Kidney (tissue), 14 donors: ENCODE measurements around the gene RGS6. TPM values are rescaled to one million over a fixed set of nuclear protein-coding genes. Genes with fewer than 3 reads are reported as not detected.

Experiments
- DNase-seq, 5 donors: peaks; one replicate each; pipeline ENCODE4 v3.0.0-alpha.2; 2013 to 2020
- FAIRE-seq: peaks from 2 replicates; lab custom pipeline; 2012; peaks lifted over from hg19 to GRCh38; lab: Jason Lieb, UNC
- H3K27ac ChIP-seq, 2 donors: one replicate each; pipeline ENCODE4 v1.7.0; 2013; ENCODE audit warnings: low read depth in 2 of 2, low read length in 2 of 2, inconsistent platforms in 1 of 2
- H3K27me3 ChIP-seq: one replicate; pipeline ENCODE4 v1.7.1; 2013; ENCODE audit warnings: low read length, inconsistent platforms; ENCODE audit not compliant: control insufficient read depth, insufficient read depth
- H3K36me3 ChIP-seq, 3 donors: one replicate each; pipeline versions ENCODE4 v1.7.0 to v1.7.1; 2013; ENCODE audit warnings: low read length in 3 of 3, control low read depth in 1 of 3, inconsistent platforms in 1 of 3; ENCODE audit not compliant: insufficient read depth in 3 of 3, control insufficient read depth in 2 of 3
- H3K4me1 ChIP-seq, 3 donors: one replicate each; pipeline versions ENCODE4 v1.7.0 to v1.7.1; 2013; ENCODE audit warnings: low read length in 3 of 3, inconsistent platforms in 1 of 3, low read depth in 1 of 3; ENCODE audit not compliant: control insufficient read depth in 2 of 3, insufficient read depth in 2 of 3
- H3K4me3 ChIP-seq, 3 donors: one replicate each; pipeline versions ENCODE4 v1.7.0 to v1.8.1; 2013; ENCODE audit warnings: low read length in 3 of 3, control low read depth in 1 of 3, inconsistent platforms in 1 of 3
- H3K9ac ChIP-seq, 3 donors: one replicate each; pipeline versions ENCODE4 v1.7.0 to v1.7.1; 2013; ENCODE audit warnings: low read length in 3 of 3, control low read depth in 1 of 3, inconsistent platforms in 1 of 3
- H3K9me3 ChIP-seq, 3 donors: one replicate each; pipeline versions ENCODE4 v1.7.0 to v1.7.1; 2013; ENCODE audit warnings: low read length in 3 of 3, control low read depth in 1 of 3, inconsistent platforms in 1 of 3; ENCODE audit not compliant: control insufficient read depth in 2 of 3, insufficient read depth in 1 of 3
- intact Hi-C: fragments of 100-400 bp; cut with DNase I; formaldehyde crosslinking; loops from one replicate; pipeline ENCODE4 v1.11.1; 2022
- polyA plus RNA-seq: library from polyadenylated mRNA; stranded (reverse); fragments of 350-450 nt; fragmentation: Illumina TruSeq; extraction: RNeasy Lipid Tissue Mini Kit (QIAGEN cat#74804); gene quantifications from one replicate; pipeline ENCODE4 v1.2.3, GENCODE V29; 2014; ENCODE audit warnings: low read depth, low replicate concordance; ENCODE audit not compliant: insufficient read depth
- total RNA-seq: library from RNA; stranded (reverse); fragmentation: NEBNext Ultra II Directional; extraction: Animal tissue kit (Norgen Biotek cat#: 25700); gene quantifications from one replicate; pipeline ENCODE4 v1.2.1, GENCODE V29; 2021
- TF ChIP-seq, protein P1 (sequence below): IDR thresholded peaks from 3 replicates; pipeline ENCODE4 v1.5.1; 2012; ENCODE audit warnings: mild to moderate bottlenecking, moderate library complexity, borderline replicate concordance; ENCODE audit not compliant: insufficient read depth; ENCODE audit errors: extremely low read depth
- donor health status: control.
- donor health status: control.
- donor health status: control.
- donor health status: control.
- donor health status: control.
- donor health status: DM: yes; HTN: yes; CAD: no.
- donor health status: Normal renal cell carcinoma (clear cell type).

RGS6 gene
- total and polyA plus RNA-seq, 2 donors from 2014 or later, result 1.1 to 1.4 TPM

- TF ChIP-seq, protein P1, sequence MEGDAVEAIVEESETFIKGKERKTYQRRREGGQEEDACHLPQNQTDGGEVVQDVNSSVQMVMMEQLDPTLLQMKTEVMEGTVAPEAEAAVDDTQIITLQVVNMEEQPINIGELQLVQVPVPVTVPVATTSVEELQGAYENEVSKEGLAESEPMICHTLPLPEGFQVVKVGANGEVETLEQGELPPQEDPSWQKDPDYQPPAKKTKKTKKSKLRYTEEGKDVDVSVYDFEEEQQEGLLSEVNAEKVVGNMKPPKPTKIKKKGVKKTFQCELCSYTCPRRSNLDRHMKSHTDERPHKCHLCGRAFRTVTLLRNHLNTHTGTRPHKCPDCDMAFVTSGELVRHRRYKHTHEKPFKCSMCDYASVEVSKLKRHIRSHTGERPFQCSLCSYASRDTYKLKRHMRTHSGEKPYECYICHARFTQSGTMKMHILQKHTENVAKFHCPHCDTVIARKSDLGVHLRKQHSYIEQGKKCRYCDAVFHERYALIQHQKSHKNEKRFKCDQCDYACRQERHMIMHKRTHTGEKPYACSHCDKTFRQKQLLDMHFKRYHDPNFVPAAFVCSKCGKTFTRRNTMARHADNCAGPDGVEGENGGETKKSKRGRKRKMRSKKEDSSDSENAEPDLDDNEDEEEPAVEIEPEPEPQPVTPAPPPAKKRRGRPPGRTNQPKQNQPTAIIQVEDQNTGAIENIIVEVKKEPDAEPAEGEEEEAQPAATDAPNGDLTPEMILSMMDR, result no peak
- H3K4me3 ChIP-seq, result no peak overlapping the region
- FAIRE-seq (no peak), DNase-seq (peak in 3 of 5 donors; percentile 9 to 16 (median 10))
- H3K4me1 ChIP-seq, result no peaks in the 10 kb centered on the region
- H3K27ac ChIP-seq, result no peak overlapping the region
- H3K9me3 ChIP-seq, result no peaks in the 10 kb centered on the region
- intact Hi-C loops, result no loop called here
- no peak overlapping the region for H3K9ac ChIP-seq
- no peaks in the 10 kb centered on the region for H3K27me3 ChIP-seq
- H3K36me3 ChIP-seq, result no peaks in the 10 kb centered on the region
Measured at GRCh38 chr14:72154645-72155378, 222.6 kb downstream of the RGS6 start.

GRCh38 chr14:72155379-72155993 lies 223.3 kb downstream of the RGS6 start:
- H3K4me1 ChIP-seq, result no peaks in the 10 kb centered on the region
- H3K9me3 ChIP-seq, result no peaks in the 10 kb centered on the region
- H3K27ac ChIP-seq, result no peak overlapping the region
- H3K36me3 ChIP-seq, result no peaks in the 10 kb centered on the region
- DNase-seq, result no peak
- no peak overlapping the region for H3K9ac ChIP-seq
- H3K27me3 ChIP-seq, result no peaks in the 10 kb centered on the region
- no peak for FAIRE-seq
- intact Hi-C loops, result no loop called here
- no peak overlapping the region for H3K4me3 ChIP-seq
- TF ChIP-seq, protein P1, result no peak

DNA sequence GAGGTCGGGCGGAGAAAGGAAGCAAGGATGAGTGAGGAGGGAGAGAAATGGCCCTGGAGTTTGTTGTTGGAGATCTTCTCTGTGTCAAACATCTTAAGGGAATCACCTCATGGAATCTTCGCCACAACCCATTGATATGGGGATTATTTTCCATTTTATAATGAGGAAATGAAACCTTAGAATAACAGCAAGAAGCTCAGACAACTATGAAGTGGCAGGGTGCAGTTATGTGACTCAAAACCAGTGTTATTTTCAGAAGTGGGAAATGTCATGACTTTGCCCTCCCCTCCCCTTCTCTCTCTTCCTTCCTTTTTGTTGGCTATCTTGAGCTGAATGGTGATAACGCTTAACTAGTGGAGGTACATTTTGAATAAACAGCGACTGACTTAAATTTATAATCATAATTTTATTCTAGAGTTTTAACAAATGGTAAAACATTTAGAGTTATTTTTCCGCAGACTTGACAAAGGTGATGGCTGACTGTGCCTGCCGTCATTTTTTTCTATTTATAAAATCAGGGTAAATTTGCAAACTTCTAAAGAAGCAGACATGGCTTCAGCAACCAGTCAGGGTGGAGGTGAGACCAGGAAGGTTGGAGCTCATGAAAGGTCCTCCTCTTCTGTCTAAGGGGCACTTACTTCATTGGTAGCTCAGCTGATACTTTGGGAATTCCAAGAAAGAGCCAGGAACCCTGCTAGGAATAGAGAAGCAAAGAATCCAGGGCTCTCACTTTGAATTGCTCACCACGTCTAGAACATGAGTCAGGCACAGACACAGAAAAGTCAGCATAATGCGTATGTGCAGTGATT lies 232.4 kb downstream of the RGS6 start:
- TF ChIP-seq, protein P1, result no peak
- FAIRE-seq, result no peak
- H3K9ac ChIP-seq, result no peak overlapping the region
- H3K36me3 ChIP-seq, result no peaks in the 10 kb centered on the region
- no peaks in the 10 kb centered on the region for H3K9me3 ChIP-seq
- H3K27me3 ChIP-seq, result no peaks in the 10 kb centered on the region
- H3K4me1 ChIP-seq, result no peaks in the 10 kb centered on the region
- DNase-seq, result no peak
- no peak overlapping the region for H3K4me3 ChIP-seq
- intact Hi-C loops, result no loop called here
- no peak overlapping the region for H3K27ac ChIP-seq
